GM19455 (cell line): ENCODE results near the gene GDAP1L1.
"Not testable (repeated sequence)": the region's sequence is repeated elsewhere in the genome, so short reads cannot be mapped to it uniquely, and the experiment has no call there.

ENCODE experiments used
- ATAC-seq: cut with Tn5 transposase; IDR thresholded peaks from one replicate; pipeline ENCODE4 v1.9.1; 2021; ENCODE audit not compliant: unreplicated experiment

Gene GDAP1L1

DNA sequence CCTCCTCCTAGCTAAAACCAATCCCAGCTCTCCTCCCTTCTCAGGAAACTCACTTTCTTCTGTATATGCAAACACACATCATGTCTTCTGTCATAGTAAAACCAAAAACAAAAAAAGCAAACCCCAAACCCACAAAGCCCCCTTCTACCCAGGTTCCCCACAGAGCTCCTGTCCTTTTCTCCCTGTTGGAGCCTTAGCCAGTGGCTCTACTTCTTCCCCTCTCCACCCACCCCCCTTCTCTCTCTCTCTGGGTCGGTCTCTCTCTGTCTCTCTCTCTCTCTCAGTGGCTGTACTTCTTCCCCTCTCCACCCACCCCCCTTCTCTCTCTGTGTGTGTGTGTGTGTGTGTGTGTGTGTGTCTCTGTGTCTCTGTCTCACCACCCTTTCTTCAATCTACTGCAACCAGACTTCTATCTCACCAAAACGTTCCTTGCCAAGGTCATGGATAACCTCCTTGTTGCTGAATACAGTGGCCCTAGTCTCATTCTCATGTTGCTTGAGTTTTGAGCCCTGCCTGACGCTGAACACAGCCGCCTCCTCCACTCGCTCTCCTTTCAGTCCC is 27.9 kb upstream of the GDAP1L1 start:
- no peak for ATAC-seq

DNA sequence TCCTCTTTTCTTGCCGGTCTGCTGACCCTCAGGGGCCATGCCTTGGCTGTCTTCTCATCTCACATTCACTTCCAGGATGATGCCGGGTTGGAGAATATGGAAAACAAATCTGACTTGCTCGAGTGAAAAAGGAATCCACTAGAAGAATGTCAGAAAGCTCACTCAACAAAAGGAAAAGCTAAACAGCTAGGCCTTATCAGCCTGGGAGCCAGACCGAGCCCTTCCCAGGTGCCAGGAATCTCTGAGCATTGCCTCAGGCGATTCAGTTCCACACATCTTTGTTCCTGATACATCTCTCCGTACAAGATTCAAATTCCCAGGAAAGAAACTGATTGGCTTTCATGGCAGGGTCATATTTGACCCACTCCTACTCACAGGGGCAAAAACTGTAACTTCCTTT is 27.3 kb upstream of the GDAP1L1 start:
- no peak for ATAC-seq

DNA sequence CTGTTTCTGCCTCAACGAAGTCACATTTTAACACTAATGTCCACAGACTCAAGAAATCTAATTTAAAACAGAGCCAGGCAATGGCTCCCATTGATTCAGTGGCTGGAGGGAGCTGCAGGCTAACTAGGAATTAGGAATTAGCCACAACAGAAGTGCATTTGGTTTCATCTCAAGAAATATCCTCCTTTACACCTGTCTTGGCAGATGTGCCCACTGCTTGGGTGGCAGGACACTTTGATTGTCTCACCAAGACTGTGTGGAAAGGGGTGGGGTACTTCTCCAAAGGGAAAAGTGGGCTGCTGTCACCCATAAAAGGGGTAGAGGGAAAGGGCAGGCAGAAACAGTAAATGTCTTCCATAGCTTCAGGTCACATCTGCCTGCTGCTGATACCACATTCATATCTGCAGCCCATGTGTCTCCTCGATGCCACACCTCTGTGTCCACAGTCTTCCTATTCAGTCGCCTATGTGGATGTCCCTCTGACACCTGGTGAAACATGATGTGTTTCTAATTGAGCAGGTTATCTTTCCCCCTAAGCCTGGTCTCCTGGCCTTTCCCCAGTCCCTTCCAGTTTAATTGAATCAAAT is 25.6 kb upstream of the GDAP1L1 start:
- no peak for ATAC-seq

DNA sequence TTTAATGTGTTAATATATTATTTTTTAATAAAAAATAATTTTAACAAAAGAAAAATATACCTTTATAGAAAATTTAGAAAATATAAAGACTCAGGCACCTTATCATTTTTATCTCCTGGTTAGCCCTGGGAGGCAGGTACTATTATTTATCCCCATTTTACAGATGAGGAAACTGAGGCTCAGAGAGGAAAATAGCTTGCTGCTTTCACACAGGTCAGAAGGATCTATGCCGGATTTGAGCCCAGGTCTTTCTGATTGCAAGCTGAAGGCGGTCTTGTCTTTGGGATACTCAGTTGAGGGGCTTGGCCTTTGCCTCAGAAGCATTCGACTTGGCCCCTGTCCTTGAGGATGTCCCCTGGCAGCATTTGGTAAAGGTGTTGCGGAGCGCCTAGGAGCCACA is 25.1 kb upstream of the GDAP1L1 start:
- no peak for ATAC-seq

DNA sequence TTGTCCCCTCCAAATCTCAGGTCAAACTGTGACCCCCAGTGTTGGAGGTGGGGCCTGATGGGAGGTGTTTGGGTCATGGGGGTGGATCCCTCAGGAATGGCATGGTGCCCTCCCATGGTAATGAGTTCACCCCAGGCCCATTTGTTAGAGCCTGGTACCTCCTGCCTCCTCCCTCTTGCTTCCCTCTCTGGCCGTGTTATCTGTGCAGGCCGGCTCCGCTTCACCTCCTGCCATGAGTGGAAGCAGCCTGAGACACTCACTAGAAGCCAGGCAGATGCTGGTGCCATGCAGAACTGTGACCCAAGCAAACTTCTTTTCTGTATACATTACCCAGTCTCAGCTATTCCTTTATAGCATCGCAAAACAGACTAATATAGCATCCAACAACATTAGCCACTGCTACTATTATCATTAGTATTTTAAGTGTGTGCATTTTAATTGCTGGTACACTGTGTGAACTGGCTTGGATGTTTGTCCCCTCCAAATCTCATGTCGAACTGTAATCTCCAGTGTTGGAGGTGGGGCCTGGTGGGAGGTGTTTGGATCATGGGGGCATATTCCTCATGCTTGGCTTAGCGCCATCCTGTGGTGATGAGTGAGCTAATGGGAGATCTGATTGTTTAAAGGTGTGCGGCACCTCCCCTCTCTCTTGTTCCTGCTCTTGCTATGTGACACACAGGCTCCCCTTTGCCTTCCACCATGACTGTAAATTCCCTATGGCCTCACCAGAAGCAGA is 24.3 kb upstream of the GDAP1L1 start:
- ATAC-seq = no peak

DNA sequence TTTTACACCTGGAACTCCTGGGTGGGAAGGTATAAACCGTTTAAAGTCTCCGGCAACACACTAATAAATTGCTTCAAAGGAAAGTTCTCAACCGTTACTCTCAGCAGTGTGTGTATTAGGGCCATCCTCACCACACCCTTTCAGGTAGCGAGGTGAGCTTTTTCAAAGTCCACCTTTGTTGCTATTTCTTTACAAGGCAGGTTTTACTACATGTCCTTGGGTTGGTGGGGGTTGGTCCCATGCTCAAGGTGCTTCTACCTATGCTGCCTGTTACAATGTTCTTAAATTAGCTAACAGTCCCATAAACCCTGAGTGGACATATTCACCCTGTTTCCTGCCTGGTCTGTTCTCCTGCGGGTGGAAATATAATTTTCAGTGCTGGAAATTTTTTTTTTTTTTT is 23.4 kb upstream of the GDAP1L1 start:
- no peak for ATAC-seq

DNA sequence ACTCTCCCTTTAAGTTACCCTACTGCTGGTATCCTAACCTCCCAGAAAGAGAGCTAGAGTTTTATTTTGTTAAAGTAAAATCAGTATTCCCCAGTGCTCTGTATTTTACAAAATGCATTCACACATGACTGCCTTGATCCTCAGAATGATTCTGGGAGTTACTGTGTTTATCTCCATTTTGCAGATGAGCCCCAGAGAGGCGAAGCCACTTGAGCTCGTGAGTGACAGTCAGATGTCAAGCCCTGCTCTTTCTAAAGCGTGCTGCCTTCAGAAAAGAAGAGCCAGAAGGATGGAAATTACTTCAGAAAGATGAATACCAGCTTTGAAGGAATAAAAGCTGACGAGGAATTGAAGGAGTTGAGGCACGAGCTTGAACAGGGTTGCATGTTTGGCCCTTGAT is 22.5 kb upstream of the GDAP1L1 start:
- no peak for ATAC-seq

DNA sequence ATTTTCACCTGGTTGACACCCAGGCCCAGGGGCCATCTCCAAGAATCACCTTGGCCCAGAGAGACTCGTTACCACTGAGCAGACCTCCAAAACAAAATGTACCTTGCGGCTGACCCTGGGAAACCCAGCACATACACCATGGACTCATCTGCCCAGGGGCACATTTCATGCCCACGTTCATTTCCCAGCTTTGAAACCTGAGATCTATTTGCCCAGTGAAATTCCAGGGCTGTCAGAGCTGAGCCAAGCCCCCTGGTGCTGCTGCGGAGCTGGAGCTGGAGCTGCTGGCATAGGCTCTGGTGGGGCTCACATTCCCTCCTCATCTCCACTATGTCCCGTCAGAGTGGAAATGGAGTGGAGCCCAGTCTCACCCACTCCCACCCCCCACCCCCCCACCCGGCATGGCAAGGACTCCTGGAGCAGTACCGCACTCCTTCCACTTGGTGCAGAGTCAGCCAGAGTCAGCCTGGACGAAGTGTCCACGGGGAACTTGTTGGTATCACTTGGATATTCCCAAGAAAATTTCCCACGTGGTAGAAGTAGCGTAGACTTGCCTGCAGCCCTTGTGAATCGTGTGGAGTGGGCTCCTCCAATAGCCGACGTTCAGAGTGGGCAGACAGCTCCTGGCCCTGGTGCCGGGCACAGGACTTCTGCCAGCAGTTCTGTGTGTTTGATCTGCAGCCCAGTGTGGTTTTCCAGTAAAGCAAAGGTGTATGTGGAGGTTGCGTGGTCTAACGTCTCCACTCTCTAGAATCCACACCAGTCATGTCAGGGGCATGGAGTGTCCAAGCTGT is 18.4 kb upstream of the GDAP1L1 start:
- no peak for ATAC-seq

DNA sequence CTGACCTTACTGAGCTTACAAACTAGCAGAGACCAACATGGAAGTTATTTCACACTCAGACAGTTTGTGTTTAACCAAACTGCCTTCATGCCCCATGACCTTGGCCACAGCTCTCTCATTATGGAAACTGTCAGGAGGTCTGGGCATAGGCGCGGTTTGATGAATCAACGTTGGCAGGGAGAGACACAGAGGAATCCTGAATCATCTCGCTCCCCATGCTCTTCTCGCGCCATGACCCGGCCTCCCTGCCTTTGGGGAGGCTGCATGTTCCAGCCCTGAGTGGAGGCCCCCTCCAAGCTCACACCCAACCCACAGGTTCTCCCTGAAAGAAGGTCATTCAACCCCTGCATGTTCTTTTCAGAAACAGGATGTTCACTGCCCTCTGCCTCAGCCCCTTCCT is 15.9 kb upstream of the GDAP1L1 start:
- no peak for ATAC-seq

DNA sequence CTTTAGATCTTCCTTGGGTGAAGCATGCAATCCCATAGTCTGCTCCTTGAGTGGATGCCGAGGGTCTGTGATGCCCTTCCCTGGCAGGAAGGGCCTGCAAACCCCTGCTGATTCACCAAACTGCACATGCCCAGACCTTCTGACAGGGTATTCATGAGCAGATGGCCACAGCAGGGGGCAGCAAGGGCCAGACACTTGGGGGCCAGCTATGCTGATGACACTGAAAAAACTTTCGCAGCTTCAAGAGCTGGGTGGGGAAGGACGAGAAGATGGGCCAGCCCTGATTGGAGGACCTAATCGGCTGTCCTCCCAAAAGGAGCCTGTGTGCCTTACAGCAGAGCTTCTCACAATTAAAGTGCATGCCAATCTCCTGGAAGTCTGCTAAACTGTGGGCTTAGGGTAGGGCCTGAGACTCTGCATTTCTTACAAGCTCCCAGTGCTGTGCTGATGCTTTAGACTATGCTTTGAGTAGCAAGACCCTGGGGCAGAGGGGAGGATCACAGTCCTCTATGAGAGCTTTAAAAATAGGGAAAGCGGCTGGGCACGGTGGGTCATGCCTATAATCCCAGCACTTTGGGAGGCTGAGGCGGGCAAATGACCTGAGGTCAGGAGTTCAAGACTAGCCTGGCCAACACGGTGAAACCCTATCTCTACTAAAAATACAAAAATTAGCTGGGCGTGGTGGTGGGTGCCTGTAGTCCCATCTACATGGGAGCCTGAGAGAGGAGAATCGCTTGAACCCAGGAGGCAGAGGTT is 15.2 kb upstream of the GDAP1L1 start:
- no peak for ATAC-seq

DNA sequence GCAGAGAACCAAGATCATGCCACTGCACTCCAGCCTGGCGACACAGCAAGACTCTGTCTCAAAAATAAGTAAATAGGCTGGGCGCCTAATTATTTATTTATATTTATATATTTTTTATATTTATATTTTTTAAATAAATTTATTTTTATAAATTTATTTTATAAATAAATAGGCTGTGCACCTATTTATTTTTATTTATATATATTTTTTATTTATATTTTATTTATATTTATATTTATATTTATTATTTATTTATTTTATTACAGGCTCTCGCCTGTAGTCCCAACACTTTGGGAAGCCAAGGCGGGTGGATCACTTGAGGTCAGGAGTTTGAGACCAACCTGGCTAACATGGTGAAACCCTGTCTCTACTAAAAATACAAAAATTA is 14.6 kb upstream of the GDAP1L1 start:
- not testable (repeated sequence) for ATAC-seq

DNA sequence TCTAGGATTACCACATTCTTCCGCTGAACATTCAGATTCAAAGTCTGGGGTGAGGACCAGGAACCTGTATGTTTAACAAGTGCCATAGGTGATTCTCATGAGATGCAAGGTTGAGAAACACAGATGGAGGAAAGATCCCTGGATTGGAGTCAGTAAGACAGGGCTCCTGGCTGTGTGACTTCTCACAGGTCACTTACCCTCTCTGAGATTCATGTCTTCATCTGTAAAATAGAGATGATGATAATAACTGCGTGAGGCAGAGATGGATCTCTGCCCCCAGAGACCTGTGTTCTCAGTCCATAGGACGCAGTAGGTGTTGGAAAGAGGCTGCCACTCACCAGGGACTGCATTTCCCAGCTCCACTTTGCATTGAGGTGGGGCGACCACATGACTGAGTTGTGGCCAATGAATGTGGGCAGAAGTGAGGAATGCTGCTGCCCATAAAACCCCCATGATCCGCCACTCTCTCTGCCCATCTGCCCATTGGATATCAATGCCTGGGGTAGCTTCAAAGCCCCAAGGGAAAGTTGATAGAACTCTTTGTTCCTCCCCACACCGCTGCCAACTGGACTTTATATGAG is 13.6 kb upstream of the GDAP1L1 start:
- ATAC-seq = no peak

DNA sequence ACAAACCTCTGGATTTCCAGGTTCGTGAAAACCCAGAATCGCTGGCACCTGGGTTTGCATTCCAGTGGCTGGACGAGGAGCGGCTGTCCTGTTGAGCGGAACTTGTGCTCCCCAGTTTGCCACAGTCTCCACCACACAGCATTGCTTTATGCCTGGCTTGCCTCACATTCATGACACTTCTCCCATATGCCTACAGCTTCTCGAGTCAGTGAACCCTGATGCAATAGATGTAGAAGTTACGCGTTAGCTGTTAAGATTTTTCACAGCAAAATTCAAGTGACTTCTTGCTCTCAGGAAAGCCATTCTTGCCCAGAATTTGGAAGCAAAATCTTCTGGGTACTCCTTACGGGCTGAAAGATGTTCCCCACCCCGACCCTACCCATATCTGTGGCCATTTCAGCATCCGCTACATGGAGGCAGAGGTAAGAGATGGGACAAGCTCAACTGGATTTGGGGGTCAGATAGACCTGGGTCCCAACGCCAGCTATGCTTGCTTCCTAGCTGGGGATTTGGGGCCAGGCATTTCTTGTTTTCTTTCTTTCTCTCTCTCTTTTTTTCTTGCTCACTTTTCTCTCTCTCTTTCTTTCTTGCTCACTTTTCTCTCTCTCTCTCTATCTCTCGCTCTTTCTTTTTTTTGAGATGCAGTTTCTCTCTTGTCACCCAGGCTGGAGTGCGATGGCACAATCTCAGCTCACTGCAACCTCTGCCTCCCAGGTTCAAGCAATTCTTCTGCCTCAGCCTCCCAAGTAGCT is 12.4 kb upstream of the GDAP1L1 start:
- ATAC-seq = no peak

DNA sequence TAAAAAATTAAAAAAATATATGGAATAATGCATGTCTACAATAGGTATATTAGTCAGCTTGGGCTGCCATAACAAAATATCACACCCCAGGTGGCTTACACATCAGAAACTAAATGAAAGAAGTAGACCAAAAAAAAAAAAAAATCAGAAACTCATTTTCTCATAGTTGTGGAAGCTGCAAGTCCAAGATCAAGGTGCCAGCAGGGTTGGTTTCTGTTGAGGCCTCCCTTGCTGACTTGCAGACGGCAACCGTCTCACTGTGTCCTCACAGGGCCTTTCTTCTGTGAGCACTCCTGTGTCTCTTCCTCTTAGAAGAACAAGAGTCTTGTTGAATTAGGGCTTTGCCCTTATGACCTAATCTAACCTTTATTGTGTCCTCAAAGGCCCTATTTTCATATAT is 11.4 kb upstream of the GDAP1L1 start:
- no peak for ATAC-seq

DNA sequence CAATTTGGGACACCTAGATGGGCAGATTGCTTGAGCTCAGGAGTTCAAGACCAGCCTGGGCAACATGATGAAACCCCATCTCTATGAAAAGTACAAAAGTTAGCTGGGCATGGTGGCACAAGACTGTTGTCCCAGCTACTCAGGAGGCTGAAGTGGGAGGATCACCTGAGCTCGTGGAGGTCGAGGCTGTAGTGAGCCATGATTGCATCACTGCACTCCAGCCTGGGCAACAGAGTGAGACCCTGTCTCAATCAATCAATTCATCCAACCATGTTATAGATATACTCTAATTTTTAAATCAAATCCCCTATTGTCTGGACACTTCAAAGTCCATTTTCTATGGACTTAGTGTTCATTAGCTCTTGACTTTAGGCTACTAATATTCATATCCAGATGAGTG is 10.3 kb upstream of the GDAP1L1 start:
- not testable (repeated sequence) for ATAC-seq

DNA sequence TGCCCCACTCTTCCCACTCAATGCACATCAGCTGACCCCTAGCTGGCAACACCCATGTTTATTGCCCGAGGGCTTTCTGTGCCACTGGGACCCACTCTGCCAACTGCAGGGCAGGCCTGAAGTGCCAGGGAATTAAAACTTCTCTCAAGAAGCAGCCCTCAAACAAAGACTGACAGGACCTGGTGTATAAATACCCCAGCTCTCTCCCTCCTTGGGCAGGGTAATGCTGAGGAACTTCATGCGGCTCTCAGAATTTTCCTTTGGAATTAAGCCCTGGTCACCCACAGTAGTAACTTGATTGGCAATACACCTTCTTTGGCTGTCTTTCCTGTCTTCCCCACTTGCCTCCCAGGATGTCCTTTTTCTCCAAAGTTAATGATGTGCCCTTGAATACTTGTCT is 5.3 kb upstream of the GDAP1L1 start:
- no peak for ATAC-seq

DNA sequence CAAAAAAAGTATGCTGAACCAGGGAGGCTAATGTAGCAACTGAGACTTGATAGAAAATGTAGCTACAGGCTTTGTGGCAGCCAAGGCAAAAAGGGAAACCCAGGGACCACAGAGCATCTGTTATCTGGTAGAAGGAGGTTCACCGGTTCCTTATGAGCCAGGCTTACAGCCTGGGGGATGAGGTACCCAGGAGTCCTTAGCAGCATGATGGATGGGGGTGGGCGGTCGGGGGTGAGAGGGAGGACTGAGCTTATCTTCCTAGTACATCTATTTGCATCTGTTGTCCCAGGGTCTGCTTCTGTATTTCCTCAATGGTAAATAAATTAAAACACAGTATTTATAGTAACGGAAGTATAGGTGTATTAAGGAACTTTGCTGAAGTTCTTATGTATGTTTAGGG is 1.1 kb upstream of the GDAP1L1 start:
- no peak for ATAC-seq

DNA sequence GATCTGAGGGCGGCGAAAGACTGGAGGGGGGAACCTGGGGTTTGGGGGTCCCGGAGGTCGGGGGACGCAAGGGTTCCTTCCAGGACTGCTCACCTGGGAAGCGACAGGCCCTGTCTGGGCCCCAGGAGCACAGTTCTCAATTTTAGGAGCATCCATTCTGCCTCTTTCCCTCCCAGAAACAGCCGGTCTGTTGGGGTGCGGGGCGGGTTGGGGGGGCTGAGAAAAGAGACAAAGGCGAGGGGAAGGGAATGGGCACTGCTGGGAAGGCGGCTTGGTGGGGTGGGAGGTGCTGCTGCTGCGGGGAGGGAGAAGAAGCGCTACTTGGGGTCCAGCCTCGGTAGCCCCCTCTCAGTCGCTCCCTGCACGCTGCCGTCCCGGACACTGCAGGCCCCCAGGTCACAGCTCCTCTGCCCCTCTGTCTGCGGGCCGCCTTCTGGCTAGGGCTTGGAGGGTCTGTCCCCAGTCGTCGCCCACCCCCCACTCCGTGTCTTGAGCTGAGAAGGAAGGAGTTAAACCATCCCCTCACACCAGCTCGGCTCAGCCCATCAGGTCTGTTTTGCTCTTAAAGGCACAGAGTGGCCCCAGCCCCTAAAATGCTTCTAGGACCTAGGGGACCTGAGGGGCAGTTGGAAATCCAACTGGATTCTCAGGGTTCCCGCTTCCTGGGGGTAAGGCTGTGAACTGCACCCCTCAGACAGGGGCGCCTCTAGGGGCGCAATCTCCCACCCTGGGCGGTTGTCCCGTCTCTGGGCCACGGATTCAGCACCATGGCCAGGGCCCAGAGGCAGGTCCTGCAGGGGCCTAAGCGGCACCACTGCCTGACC is 690 bp downstream of the GDAP1L1 start:
- ATAC-seq = no peak

DNA sequence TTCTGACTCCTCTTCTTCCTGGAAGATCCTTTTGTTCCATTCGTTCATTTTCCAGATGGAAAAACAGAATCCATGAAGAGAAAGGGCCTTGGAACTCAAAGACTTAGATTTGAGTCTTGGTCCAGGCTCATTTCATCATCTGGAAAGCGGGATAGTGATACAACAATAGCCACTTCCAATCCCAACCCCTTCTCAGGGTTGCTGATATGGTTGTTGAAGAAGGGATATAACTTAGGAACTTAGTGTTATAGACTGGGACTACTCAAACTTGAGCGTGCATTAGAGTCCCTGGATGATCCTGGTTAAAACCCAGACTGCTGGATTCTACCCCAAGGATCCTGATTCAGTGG is 1.3 kb downstream of the GDAP1L1 start:
- no peak for ATAC-seq
